ENCODE results near the gene IRAK1. TPM values are rescaled to one million over a fixed set of nuclear protein-coding genes. Genes with fewer than 3 reads are reported as not detected.

The IRAK1 gene
- total and polyA plus RNA-seq, 2 donors (not counting 3 experiments of a cell fraction or from before 2014, with no cell fraction given) = 63.6 to 138 TPM

DNA sequence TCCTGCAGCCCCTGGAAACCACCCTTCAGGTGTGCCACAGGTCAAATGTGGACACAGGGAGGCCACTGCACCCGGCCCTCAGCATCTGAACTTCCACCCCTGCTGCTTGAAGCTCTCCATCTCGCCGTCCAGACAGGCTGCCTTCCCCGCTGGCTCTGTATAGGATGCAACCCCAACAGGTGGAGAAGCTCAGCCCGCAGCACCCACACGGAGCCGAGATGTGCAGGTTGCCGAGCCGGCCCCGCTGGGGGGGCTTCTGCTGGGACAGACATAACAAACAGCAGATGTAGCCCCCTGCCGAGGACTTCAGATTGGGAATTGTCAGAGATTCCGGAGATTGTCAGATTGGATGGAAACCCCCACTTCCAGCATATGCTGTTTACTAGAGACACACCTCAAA lies 26.6 kb downstream of the IRAK1 start:
- no peaks in the 10 kb centered on the region for H3K27me3 ChIP-seq (ENCODE audit: control insufficient read depth in 2 of 2, insufficient read depth in 2 of 2, low read length in 2 of 2)
- DNase-seq (ENCODE audit: low read depth, low spot score) = no peak
- H2AFZ ChIP-seq (ENCODE audit: low read depth, low read length) = no peak overlapping the region
- ChIA-PET POLR2A (no interaction called here), CTCF (no interaction called here)
- H3K79me2 ChIP-seq (ENCODE audit: control insufficient read depth, insufficient read depth, low read length) = no peaks in the 10 kb centered on the region
- no peaks in the 10 kb centered on the region for H3K9me3 ChIP-seq (replicated peaks; ENCODE audit: control insufficient read depth, insufficient read depth, low read length)
- H3K4me2 ChIP-seq (ENCODE audit: insufficient read depth, low read length) = no peak overlapping the region
- H3K36me3 ChIP-seq (ENCODE audit: control insufficient read depth in 2 of 2, extremely low read depth in 1 of 2, insufficient read depth in 2 of 2, low read length in 2 of 2) = no peaks in the 10 kb centered on the region
- no peak overlapping the region for H3K9ac ChIP-seq (replicated peaks; ENCODE audit: extremely low read depth, insufficient read depth, low read length)
- dilution Hi-C loops (cut with MboI; ENCODE audit: extremely low pct_ligation_motif_present, low sequenced_read_pairs) = no loop called here
- no peaks in the 10 kb centered on the region for H3K9me1 ChIP-seq (replicated peaks; ENCODE audit: control insufficient read depth, extremely low read depth, insufficient read depth, low read length)
- intact Hi-C loops (cut with micrococcal nuclease) = no loop called here
- BruUV-seq (replicated peaks) = no TSS peak
- TF ChIP-seq, protein P1, sequence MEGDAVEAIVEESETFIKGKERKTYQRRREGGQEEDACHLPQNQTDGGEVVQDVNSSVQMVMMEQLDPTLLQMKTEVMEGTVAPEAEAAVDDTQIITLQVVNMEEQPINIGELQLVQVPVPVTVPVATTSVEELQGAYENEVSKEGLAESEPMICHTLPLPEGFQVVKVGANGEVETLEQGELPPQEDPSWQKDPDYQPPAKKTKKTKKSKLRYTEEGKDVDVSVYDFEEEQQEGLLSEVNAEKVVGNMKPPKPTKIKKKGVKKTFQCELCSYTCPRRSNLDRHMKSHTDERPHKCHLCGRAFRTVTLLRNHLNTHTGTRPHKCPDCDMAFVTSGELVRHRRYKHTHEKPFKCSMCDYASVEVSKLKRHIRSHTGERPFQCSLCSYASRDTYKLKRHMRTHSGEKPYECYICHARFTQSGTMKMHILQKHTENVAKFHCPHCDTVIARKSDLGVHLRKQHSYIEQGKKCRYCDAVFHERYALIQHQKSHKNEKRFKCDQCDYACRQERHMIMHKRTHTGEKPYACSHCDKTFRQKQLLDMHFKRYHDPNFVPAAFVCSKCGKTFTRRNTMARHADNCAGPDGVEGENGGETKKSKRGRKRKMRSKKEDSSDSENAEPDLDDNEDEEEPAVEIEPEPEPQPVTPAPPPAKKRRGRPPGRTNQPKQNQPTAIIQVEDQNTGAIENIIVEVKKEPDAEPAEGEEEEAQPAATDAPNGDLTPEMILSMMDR (IDR thresholded peaks at IDR 0.05; ENCODE audit: extremely low read depth in 1 of 2, insufficient read depth in 1 of 2, low read depth in 1 of 2, low read length in 2 of 2) = no peak
- TF ChIP-seq EZH2 (IDR thresholded peaks at IDR 0.05; ENCODE audit: borderline replicate concordance, low read depth, low read length, severe bottlenecking) (no peak), GATA2 (IDR thresholded peaks at IDR 0.05; ENCODE audit: insufficient read depth, insufficient read length, low read depth, low read length) (no peak), FOS (IDR thresholded peaks at IDR 0.05; ENCODE audit: borderline replicate concordance, insufficient read depth, low read length) (no peak), POLR2A (IDR thresholded peaks at IDR 0.05; ENCODE audit: low read depth, low read length) (no peak), POLR2AphosphoS5 (IDR thresholded peaks at IDR 0.05; ENCODE audit: insufficient read depth, low read depth, low read length) (no peak), JUN (IDR thresholded peaks at IDR 0.05; ENCODE audit: borderline replicate concordance, insufficient read depth, insufficient read length, low read depth) (no peak), MYC (IDR thresholded peaks at IDR 0.05; ENCODE audit: low read depth, low read length) (no peak)
- TF ChIP-seq, protein P2, sequence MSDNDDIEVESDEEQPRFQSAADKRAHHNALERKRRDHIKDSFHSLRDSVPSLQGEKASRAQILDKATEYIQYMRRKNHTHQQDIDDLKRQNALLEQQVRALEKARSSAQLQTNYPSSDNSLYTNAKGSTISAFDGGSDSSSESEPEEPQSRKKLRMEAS (IDR thresholded peaks at IDR 0.05; ENCODE audit: insufficient read depth, insufficient read length) = no peak
- H3K4me1 ChIP-seq (ENCODE audit: control insufficient read depth, extremely low read depth, insufficient read depth, low read length) = no peaks in the 10 kb centered on the region
- FAIRE-seq = no peak
- no peak overlapping the region for H3K27ac ChIP-seq (ENCODE audit: insufficient read depth, low read depth, low read length)
- H3K4me3 ChIP-seq (replicated peaks in 1 of 3; ENCODE audit: insufficient read depth in 1 of 3, low read depth in 1 of 3, low read length in 3 of 3) = no peak overlapping the region
- no peaks in the 10 kb centered on the region for H4K20me1 ChIP-seq (replicated peaks; ENCODE audit: control insufficient read depth, extremely low read depth, insufficient read depth, low read length)

Data from endothelial cell of umbilical vein (primary cell).